GM19025 (cell line): ENCODE measurements around the gene MEGF6.

Experiments used
- ATAC-seq: cut with Tn5 transposase; IDR thresholded peaks from one replicate; pipeline ENCODE4 v1.9.1; 2021; ENCODE audit warnings: mild to moderate bottlenecking, low read depth, moderate library complexity; ENCODE audit not compliant: unreplicated experiment

Gene MEGF6

GRCh38 chr1:3544040-3544977 is 67.0 kb downstream of the MEGF6 start:
- ATAC-seq, result no peak

- no peak for ATAC-seq
Observed at GRCh38 chr1:3543076-3544039, 68.0 kb downstream of the MEGF6 start.

DNA sequence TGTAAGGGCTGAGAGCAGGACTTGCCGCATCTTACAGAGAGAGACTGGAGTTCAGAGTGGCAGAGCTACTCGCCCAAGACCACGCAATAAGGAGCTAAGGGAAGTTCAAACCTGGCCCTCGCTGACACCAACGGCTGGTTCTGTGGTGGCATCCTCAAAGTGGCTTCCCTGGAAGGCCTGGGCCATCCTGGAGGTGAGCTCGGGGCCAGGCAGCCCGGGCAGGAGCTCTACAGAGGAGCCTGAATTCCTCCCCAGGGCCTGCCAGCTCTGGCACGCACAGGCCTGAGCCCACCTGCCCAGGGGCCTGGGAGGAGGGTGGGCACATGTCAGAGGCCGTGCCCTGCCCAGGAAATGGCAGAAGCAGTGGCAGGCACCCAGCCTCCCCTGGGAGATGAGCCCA is 68.6 kb downstream of the MEGF6 start:
- ATAC-seq, result no peak

GRCh38 chr1:3541936-3542335 is 69.4 kb downstream of the MEGF6 start:
- no peak for ATAC-seq

DNA sequence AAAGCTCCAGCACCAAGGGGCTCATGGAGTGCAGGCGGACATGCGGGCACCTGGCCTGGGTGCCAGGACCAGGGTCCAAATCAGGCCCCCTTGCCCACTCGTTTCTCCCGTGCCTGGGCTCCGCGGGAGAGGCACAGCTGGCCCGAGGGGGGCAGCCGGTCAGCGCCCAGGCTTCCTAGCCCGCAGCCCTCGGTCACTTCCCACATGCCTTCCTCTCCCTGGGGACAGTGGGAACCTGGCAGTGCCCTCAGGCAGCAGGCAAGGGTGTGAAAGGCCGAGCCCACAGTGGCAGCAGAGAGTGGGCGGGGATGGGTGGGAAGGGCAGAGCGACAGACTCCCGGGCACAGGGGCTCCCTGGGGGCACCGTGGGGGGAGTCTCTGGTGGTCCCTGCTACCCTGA is 69.8 kb downstream of the MEGF6 start:
- ATAC-seq, result no peak

DNA sequence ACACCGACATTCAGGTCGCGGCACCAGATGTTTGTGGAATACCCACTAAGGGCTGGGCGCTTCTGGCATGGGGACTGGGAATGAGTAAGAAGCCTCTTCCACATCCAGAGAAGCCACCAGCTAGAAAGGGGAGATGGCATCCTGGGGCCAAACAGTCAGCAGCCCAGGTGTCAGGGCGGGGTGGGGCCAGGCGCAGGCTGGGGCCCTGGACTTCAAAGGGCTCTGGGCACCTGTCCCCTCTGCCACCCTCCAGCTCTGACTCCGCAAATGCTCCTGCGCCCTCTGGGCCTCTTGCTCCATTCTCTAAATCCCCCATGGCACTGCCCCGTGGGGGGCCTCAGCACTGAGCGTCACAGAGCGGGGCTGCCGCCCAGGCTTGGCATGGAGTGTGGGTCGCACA is 70.4 kb downstream of the MEGF6 start:
- no peak for ATAC-seq

GRCh38 chr1:3539707-3540425 is 71.4 kb downstream of the MEGF6 start:
- no peak for ATAC-seq

DNA sequence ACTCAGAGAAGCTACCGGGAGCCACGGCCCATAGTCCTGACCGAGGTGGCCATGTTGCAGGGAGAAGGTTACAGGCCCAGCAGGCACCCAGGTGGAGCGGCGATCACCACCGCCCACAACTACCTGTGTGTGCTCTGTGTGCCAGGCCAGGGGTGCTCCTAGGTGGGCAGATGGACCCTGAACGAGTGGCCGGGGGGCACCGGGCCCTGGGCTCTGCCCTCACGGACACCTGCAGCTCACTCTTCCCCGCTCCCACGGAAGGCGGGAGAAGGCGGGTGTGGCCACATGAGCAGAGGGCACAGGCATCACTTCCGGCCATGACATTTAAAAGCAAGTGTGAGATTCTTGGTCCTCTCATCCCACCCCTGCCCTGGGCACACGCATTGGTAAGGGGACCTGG is 73.9 kb downstream of the MEGF6 start:
- ATAC-seq, result no peak

DNA sequence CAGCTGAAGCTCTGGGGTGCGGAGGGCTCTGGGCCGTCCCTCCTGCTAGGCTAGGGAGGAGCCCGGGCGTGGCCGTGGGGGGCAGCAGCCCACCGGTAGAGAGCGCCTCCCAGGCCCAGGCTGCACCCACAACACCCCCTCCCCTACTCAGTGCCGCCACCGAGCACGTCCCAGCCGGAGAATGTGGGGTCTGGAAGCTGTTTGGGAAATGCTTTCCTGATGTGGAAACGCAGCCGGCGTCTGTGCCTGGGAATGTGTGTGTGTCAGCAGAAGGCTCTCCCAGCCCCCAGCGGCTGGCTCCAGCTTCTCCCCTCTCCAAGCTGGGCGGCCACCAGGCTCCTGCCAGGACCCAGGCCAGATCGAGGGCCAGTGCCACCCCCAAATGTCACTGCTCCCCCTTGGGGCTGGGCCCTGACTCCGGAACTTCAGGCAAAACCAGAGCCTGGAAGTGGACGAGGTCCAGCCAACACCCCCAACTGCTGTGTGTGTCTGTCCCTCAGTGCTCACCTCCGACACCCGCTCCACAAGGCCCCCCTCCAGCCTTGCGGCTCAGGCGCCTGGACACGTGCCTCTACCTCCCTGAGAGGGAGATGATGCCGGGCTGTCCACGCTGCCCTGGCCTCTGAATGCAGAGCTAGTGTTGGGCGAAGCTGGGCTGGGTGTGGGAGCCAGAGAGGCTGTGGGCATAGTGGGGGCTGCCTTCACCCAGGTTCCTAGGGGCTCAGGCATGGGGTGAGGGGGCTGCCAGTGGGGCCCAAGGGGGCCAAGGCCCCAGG is 74.7 kb downstream of the MEGF6 start:
- no peak for ATAC-seq

DNA sequence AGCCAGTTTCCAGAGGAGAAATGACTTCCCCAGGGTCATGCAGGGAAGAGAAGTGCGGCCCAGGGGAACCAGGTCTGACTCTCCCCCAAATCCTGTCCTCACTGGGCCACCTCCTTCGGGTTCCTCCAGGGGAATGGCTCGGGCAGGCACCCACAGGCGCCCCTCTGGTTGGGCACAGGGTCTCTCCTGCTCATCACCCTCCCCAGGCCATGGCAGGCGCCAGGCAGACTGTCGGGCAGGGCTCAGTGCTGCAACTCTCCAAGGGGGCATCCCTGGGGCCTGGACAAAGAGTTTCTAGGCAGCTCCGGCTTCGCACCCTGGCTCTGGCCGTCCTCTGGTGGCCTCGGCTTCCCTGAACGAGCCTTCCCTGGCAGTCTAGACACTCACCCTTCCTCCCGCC is 75.6 kb downstream of the MEGF6 start:
- ATAC-seq, result no peak

DNA sequence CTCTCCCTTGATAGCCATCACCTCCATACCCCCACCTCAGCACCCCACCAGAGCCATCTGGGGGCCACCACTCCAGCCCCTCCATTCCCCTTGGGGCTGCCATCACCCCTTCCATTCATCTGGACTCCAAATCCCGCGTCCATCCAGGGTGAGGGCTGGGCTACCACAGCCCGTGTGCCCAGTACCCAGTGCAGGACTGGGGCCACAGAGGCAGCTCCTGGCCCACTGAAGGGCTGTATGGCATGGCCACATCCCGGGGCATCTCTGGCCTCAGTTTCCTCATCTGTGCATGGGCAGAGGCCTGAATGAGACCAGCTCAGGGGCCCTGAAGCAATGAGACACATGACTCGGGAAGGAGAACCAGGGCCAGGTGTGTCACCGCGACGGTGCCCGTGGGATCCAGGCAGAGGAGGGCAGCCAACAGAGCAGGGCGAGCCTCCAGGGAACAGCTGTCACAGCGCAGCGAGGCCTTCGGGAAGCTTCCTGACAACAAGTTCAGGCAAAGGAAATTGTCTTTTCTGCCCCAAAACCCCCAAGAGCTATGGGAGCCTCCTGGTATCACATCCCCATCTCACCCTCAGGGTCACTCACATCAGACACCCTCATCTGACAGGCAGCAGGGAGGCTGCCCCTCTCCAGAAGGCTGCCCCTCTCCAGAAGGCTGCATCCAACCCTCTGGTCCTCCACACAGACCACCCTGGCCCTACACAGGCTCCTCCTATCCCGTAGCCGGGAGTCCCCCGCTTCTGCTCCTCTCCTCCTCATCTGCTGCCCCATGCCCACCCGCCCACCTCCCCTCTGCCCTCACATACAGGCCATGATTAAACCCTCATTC is 76.3 kb downstream of the MEGF6 start:
- ATAC-seq, result no peak

DNA sequence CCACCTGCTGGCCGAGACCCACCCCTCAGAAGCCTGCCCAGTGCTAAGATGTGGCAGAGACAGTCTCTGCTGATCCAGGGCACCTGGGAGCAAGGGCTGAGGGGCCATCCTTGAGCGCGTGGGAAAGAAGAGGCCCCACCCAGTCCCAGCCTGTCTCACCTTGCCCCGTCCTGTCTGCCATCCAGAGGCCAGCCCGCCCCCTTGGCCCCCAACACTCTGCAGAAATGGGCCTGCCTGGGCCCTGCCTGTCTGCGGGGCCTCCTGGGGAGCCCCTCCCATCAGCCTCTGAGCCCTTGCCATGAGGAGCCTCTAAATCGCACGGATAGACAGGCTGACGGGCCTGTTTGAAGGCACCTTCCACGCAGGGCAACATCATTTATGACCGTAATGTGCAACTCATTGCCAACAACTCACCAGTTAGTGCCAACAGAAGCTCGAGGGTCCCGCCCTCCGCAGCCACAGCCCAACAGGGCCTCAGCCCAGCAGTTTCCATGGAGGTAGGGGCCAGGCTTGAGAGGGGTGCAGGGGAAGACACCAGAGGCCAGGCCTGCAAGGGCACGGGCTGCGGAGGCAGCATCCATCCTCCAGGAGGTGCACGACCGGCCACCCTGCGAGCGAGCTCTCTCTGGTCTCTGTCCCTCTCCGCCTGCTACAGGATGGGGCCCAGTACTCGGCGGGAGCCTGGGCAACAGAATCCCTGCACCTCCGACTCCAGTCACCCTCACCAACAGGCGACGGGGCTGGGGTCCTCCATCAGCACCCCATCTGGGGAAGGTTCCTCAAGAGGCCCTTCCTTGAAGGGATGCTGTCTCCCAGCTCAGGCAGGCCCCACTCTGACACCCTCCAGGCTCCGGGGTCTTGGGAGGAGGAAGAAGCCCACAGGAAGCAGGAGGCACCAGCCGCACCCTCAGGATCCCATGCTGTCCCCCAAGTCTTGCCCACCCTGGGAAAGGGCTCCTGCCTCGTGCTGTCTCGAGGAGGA is 78.0 kb downstream of the MEGF6 start:
- ATAC-seq, result no peak

DNA sequence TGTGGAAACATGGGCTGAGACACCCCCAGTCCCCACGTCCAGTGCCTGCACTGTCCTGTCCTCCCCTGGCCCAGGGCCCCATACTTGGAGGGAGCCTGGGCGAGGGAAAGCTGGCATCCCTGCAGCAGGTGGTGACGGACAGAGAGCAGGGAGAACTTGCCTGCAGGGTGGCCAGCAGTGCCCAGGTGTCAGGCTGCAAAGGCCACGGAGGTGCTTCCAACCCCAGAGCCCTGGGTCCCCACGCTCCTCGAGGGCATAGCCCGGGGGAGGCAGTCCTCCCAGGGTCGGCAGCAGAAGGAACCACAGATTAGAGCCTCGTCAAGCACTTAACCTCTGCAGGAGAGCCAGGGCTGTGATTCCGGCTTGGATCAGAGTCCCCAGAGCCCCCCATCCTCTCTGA is 79.4 kb downstream of the MEGF6 start:
- ATAC-seq, result no peak

DNA sequence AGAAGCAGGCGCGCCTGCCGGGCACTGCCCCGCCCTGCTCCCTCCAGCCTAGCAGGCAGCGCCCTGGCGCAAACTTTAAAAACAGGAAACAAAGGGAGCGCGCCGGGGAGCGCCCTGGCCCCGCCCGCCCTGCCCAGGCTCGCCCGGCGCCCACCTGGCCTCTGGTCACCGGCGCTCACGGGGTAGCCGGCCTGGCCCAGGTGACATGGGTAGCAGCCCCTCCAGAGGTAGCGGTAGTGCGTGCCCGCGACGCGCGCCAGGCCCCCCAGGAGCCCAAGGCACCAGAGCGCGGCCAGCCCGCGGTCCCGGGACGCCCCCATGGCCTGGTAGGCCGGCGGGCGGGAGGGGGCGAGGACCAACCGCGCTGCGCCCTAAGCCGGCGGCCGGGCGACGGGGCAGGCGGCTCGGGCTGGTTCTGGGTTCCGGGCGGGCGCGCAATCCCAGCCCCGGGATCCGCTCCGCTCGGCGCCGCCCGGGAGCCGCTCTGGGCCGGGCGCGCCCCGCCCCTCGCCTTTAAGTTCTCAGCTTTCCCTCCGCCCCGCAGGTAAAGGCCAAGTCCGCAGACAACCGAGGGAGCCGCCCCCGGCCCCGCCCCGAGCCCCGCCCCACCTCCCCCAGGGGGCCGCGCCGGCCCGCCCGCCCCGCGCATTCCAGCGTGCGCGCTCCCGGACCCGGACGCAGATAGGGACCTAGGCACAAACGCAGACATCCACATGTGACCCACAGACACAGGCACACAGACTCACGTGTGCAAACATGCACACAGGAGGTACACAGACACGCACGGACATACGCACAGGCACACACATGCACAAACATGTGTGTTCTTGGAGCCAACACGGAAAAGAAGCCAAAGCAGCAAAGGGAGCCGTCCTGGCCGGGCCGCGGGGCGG is 80.1 kb downstream of the MEGF6 start:
- no peak for ATAC-seq

DNA sequence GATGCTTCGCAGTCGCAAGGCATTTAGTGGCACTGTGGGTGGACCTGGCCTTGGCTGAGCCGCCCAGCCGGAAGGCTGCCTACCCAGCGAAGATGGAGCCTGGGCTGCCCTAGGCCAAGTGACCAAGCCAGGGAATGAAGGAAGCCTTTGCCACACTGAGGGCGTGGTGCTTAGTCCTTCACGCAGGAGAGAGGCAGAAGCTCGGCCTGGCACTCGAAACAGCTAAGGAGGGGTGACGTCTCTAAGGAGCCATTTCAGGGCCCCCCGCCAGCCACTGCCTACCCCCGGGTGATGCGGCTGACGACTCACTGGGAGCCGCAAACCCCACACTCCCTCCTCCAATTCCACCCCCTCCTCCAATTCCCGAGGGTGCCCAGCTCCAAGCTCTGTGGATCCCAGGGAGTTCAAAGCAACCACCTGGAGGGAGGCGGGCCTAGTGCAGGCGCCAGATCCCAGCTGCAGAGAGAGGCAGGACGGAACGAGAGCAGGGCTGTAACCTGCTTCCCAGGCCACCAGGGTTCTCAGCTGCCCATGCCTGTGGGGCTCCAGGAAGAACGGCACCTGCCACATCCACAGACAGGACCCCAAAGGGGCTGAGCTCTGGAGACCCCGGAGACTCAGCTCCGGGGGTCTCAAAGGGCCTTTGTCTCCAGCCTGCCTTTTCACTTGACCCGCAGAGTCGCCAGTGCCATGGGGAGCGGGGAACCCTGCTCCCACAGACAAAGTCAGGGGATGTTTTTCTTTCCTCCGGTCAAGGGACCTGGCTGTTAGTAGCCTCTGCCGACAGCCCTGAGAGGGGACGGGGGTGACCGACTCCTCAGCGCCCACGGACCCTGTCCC is 81.0 kb downstream of the MEGF6 start:
- no peak for ATAC-seq

- ATAC-seq, result no peak
Observed at GRCh38 chr1:3529099-3529729, 82.1 kb downstream of the MEGF6 start.
